ENCODE data around the gene KRT3.
"Not testable (repeated sequence)": the region's sequence is repeated elsewhere in the genome, so short reads cannot be mapped to it uniquely, and the experiment has no call there.

Gene KRT3

DNA sequence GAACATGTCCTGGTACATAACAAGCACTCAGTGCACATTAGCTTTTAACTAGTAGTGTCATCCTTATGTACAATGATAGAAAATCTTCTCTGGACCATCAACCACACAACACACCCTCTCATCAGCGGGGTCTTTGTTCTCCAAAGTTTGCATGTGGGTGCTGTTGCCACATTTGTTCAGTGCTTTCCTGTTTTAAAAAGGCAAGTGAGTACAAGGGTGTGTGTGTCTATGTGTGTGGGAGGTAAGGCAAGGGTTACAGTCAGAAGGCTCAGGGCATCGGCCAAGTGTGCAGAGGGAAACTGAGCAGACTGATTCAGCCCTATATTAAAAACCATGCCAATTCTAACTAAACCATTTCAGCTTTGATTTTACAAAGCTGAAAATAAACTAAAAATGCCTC is 36.7 kb downstream of the KRT3 start:
- DNase-seq (ENCODE audit: insufficient read length) (no peak), FAIRE-seq (no peak)
- TF ChIP-seq POLR2A (IDR thresholded peaks at IDR 0.05; ENCODE audit: low read depth, low read length) (no peak), TAF1 (IDR thresholded peaks at IDR 0.05; ENCODE audit: borderline replicate concordance, low read depth, low read length) (no peak), POLR2AphosphoS5 (IDR thresholded peaks at IDR 0.05; ENCODE audit: low read depth, low read length) (no peak)

DNA sequence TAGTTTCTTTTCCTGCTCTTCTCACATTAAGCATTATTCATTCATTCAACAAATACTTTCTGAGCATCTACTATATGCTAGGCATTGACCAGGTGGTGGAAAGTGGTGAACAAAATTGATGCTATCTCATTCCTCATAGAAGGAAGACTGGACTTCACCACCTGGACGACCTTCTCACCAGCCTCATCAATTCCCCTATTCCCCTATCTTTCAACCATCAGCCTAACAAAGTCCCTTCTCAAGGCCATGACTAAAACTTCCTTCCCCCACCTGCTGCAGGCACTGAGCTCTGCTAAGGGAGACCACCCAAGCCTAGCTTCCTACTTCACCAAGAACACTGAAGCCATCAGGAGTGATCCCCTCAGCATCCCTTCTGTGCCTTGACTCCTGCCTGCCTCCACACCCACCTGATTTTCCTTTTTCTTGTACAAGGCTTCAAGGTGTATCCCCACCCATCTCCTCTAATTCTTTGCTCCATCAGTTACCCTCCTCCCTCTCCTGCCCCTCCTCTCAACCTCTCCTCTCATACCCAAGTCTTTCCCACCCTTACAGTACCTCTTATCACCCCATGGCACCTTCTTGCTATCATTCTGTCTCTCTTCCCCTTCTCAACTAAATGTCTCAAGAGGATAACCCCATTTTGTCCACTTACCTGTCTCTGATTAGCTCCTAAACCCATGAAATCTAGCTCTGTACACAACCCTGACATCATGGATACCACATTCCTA is 38.3 kb downstream of the KRT3 start:
- no peak for DNase-seq (ENCODE audit: insufficient read length)
- TF ChIP-seq POLR2A (IDR thresholded peaks at IDR 0.05; ENCODE audit: low read depth, low read length) (no peak), POLR2AphosphoS5 (IDR thresholded peaks at IDR 0.05; ENCODE audit: low read depth, low read length) (no peak), TAF1 (IDR thresholded peaks at IDR 0.05; ENCODE audit: borderline replicate concordance, low read depth, low read length) (no peak)
- FAIRE-seq: no peak

DNA sequence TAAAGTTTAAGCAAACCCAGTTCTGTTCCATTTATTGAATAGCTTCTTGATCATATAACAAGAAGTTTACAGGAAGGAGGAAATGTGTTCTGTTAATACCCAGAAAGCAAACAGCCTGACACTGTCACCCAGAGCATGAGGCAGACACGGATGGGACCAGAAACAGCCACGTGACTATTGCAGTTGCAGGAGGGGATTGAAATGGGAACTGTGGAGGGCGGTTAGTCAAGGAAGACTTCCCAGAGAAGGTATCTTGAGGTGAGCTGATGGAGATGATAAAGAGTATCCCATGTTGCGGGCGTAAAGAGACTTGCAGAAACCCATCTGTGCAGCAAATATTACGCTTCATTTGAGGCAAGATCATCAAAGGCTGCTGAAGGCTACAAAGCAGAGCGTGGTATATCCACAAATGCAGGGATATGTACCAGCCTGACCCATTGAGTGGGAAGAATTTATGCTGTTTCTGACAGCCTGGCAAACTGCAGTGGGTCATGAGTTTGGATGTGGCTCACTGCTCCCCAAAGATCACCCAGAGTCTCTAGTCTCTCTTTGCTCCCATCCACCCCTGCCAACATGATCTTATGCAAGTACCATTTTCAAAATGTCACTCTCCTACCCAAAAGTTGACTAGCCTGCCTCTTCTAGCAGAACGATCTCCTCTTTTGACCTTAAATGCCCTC is 39.5 kb downstream of the KRT3 start:
- no peak for FAIRE-seq
- no peak for TF ChIP-seq POLR2AphosphoS5 (IDR thresholded peaks at IDR 0.05; ENCODE audit: low read depth, low read length)
- TF ChIP-seq TAF1 (IDR thresholded peaks at IDR 0.05; ENCODE audit: borderline replicate concordance, low read depth, low read length): no peak
- no peak for TF ChIP-seq POLR2A (IDR thresholded peaks at IDR 0.05; ENCODE audit: low read depth, low read length)

DNA sequence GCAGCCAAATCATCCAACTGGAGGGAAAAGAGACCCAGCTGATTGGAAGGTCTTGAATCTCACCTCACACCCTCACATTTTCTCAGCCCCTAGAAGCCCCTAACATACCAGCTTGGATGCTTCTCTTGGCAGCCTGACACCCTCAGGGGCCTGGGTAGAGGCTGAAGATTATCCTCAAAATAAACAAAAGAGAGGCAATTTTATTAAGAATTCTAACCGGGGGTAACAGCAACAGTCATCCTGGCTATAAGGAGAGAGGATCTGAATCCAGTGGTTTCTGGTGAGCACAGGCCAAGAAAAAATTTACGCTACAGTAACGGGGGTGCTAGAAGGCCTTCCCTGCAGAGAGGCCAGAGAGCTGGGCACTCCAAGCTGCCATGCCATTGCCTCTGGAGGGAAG is 40.4 kb downstream of the KRT3 start:
- DNase-seq (ENCODE audit: insufficient read length) (no peak), FAIRE-seq (no peak)
- no peak for TF ChIP-seq TAF1 (IDR thresholded peaks at IDR 0.05; ENCODE audit: borderline replicate concordance, low read depth, low read length)
- TF ChIP-seq POLR2A (IDR thresholded peaks at IDR 0.05; ENCODE audit: low read depth, low read length): no peak
- TF ChIP-seq POLR2AphosphoS5 (IDR thresholded peaks at IDR 0.05; ENCODE audit: low read depth, low read length): no peak

More for the DNA sequence above, 39.5 kb downstream of the KRT3 start:
- no peak for DNase-seq (ENCODE audit: insufficient read length)

DNA sequence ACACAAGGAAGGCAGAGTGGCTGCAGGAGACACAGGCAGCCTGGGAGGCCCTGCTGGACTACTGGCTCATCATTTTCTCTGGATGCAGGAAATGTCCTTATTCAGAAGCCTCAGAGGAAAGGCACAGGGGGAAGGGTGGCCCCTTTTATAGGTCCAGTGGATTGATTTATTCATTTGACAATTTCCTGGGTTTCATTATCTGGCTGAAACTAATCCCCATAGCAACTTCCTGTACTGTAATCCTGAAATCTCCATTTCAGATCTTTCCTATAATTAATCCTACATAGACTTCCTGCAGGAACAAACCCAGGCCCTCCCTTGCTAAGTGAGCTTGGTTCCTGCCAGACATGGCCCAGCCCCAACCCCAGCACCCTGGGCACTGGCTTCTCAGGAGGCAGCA is 41.8 kb downstream of the KRT3 start:
- TF ChIP-seq TAF1 (IDR thresholded peaks at IDR 0.05; ENCODE audit: borderline replicate concordance, low read depth, low read length): no peak
- TF ChIP-seq POLR2AphosphoS5 (IDR thresholded peaks at IDR 0.05; ENCODE audit: low read depth, low read length): no peak
- TF ChIP-seq POLR2A (IDR thresholded peaks at IDR 0.05; ENCODE audit: low read depth, low read length): no peak
- FAIRE-seq: no peak

DNA sequence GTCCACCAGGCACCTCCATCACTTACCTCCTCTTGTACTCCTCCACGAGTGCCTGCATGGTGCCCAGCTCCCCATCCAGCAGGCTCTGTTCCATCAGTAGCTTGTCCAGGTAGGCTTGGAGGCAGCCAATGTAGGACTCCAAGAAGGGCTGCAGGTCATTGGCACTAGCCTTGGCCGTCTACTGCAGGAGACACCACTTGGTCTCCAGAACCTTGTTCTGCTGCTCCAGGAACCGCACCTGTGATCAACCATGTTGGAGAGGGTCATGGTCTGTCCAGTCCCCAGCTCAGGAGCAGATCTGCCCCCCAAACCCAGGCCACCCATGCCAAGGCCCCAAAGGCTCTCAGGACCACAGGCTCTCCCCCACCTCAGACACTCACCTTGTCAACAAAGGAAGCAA is 42.6 kb downstream of the KRT3 start:
- DNase-seq (ENCODE audit: insufficient read length): no peak
- TF ChIP-seq POLR2A (IDR thresholded peaks at IDR 0.05; ENCODE audit: low read depth, low read length) (no peak), TAF1 (IDR thresholded peaks at IDR 0.05; ENCODE audit: borderline replicate concordance, low read depth, low read length) (no peak), POLR2AphosphoS5 (IDR thresholded peaks at IDR 0.05; ENCODE audit: low read depth, low read length) (no peak)
- no peak for FAIRE-seq

More for the DNA sequence above, 41.8 kb downstream of the KRT3 start:
- no peak for DNase-seq (ENCODE audit: insufficient read length)

DNA sequence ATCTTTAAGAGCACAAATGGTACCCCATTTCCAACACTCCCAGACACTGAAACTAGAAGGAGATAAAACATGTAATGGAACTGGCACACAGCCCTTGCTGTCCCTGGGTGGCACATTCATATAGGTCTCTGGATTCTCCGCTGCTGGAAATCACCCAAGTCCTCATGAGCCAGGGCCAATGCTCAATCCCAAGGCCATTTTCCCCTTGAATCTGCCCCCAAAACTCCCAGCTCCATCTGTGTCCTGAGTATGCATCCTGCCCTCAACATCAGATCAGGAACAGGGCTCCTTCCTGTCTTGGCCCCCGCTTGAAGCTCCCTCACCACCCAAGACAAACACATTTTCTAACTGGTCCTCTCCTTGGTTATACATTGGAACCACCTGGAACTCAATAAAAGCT is 43.4 kb downstream of the KRT3 start:
- TF ChIP-seq POLR2A (IDR thresholded peaks at IDR 0.05; ENCODE audit: low read depth, low read length): no peak
- no peak for TF ChIP-seq TAF1 (IDR thresholded peaks at IDR 0.05; ENCODE audit: borderline replicate concordance, low read depth, low read length)
- no peak for TF ChIP-seq POLR2AphosphoS5 (IDR thresholded peaks at IDR 0.05; ENCODE audit: low read depth, low read length)
- FAIRE-seq (no peak), DNase-seq (ENCODE audit: insufficient read length) (no peak)

DNA sequence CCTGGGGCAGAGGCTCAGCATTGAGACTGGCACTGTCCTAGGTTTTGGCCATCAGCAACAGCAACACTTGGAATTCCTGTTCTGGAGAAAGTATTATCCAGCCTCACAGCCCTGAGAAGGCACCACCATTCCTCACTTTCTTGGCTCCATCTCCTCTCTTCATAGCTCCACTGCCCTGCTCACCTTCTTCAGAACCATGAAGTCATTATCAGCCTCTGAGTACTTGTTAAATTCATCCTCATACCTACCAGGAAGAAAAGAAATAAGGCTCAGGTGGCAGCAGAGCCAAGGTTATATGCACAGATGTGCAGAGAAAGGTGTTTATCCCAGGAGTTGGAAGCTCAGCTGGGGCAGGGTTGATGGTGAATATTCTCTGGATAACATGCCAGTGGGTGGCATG is 44.1 kb downstream of the KRT3 start:
- FAIRE-seq (no peak), DNase-seq (ENCODE audit: insufficient read length) (no peak)
- TF ChIP-seq POLR2A (IDR thresholded peaks at IDR 0.05; ENCODE audit: low read depth, low read length) (no peak), POLR2AphosphoS5 (IDR thresholded peaks at IDR 0.05; ENCODE audit: low read depth, low read length) (no peak), TAF1 (IDR thresholded peaks at IDR 0.05; ENCODE audit: borderline replicate concordance, low read depth, low read length) (no peak)

DNA sequence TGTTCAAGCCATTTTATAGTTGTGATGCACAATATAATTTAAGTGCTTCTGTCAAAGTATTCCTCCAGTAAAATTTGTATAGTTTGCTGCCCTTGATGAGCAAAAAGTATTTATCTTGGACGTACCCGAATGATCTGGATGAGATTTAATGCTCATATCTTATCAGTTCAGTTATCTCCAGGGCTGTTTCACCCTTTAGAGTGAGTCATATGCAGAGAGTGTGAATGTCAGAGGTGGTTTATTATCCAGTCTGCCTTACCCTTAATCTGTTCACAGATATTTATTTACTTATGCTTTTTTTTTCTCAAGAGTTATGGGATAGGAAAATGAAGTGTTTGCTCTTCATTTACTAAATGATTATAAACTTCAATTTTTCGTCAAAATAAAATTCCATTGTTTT is 45.4 kb downstream of the KRT3 start:
- not testable (repeated sequence) for FAIRE-seq; DNase-seq (ENCODE audit: insufficient read length)

DNA sequence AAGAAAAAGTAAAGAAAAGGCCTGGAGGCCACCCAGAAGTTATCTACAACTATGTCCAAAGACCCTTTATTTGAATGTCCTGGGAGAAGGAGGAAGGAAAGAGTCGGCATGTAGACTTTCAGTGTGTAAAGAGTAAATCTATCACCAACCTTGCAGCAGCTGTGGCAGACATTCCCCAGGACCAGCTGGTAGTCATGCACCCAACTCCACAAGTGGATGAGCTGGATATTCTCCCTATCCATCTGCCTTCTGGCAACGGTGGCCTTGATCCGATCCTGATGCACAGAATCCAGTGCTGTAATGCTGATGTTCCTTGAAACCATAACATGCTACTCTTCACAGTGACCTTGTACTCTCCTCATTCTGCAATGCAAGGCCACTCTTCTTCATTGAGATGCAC is 46.1 kb downstream of the KRT3 start:
- TF ChIP-seq POLR2A (IDR thresholded peaks at IDR 0.05; ENCODE audit: low read depth, low read length) (no peak), POLR2AphosphoS5 (IDR thresholded peaks at IDR 0.05; ENCODE audit: low read depth, low read length) (no peak), TAF1 (IDR thresholded peaks at IDR 0.05; ENCODE audit: borderline replicate concordance, low read depth, low read length) (no peak)
- no peak for FAIRE-seq

DNA sequence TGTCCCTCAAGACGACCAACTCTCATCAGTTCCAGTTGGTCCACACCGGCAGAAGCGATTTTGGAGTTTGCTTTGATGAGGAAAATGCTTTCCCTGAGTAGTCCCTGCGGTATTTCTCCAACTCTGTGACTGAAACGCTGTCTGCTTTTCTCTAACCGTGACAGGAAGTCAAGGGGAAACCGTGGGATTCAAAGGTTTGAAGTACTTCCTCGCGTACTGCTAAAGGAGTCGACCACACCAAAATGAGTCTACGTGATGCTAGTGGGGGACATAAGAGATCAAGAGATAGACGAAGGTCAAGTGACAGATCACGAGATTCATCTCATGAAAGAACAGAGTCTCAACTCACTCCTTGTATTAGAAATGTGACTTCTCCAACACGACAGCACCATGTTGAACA is 47.3 kb downstream of the KRT3 start:
- TF ChIP-seq TAF1 (IDR thresholded peaks at IDR 0.05; ENCODE audit: borderline replicate concordance, low read depth, low read length): no peak
- no peak for TF ChIP-seq POLR2AphosphoS5 (IDR thresholded peaks at IDR 0.05; ENCODE audit: low read depth, low read length)
- TF ChIP-seq POLR2A (IDR thresholded peaks at IDR 0.05; ENCODE audit: low read depth, low read length): no peak
- DNase-seq (ENCODE audit: insufficient read length): no peak
- peak; percentile 5 for FAIRE-seq

More for the DNA sequence above, 46.1 kb downstream of the KRT3 start:
- no peak for DNase-seq (ENCODE audit: insufficient read length)

DNA sequence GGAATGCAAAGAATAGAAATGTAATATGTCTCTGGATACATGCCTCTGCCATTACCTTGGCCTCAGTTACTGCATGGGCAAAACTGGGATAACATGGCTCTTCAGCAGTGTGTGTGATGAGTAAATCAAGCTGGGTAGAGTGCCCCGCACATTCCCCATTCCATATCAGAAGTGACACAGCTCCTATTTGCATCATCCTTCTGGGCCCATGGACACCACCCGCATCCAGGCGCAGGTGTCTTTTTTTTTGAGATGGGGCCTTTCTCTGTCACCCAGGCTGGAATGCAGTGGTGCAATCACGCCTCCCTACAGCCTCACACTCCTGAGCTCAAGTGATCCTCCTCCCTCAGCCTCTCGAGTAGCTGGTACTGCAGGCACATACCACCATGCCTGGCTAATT is 50.4 kb downstream of the KRT3 start:
- DNase-seq (ENCODE audit: insufficient read length) (no peak), FAIRE-seq (no peak)
- TF ChIP-seq POLR2AphosphoS5 (IDR thresholded peaks at IDR 0.05; ENCODE audit: low read depth, low read length) (no peak), POLR2A (IDR thresholded peaks at IDR 0.05; ENCODE audit: low read depth, low read length) (no peak), TAF1 (IDR thresholded peaks at IDR 0.05; ENCODE audit: borderline replicate concordance, low read depth, low read length) (no peak)
